Daoy (cell line): Measurements from ENCODE around the gene NOL12. TPM values are rescaled to one million over a fixed set of nuclear protein-coding genes. Genes with fewer than 3 reads are reported as not detected.

Experiments used
- DNase-seq: peaks from one replicate; pipeline ENCODE4 v3.0.0-alpha.2; 2015; ENCODE audit warnings: low read depth
- total RNA-seq: library from RNA; depleted of rRNA; stranded (reverse); fragments of >200 nt; shearing (Covaris generic); gene quantifications from 2 replicates; pipeline ENCODE4 v1.2.3, GENCODE V29; 2014

NOL12 gene
- total RNA-seq, 1 experiment from 2014 or later: 71.4 TPM

DNA sequence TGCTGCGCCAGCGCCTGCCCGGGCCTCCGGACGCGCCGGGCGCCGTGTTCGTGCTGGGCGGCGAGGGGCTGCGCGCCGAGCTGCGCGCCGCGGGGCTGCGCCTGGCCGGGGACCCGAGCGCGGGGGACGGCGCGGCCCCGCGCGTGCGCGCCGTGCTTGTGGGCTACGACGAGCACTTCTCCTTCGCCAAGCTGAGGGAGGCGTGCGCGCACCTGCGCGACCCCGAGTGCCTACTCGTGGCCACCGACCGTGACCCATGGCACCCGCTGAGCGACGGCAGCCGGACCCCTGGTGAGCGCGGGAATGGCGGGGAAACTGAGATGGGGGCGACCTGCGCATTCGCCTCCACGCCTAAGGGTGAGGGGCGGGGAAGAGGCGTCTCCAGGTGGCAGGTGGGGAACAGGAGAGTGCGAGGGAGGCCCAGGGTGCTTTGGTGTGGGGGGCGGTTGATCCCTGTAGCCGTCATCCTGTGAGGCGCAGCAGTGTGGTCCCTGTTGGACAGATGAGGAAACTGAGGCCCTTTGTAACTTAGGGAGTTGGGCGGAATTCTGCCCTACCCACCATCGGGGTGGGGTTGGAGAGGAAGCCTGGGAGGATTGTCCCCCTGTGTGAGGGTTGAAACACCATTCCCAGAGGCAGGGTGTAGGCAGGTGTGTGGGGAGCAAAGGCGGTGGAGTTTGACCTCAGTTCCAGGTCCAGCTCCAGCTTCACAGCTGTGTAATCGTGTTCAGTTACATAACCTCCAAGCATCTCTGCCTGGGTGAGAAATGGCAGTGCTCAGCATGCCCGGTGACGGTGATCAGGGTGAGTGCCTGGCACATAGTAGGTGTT, 26.9 kb upstream of the NOL12 start:
- DNase-seq: no peak

DNA sequence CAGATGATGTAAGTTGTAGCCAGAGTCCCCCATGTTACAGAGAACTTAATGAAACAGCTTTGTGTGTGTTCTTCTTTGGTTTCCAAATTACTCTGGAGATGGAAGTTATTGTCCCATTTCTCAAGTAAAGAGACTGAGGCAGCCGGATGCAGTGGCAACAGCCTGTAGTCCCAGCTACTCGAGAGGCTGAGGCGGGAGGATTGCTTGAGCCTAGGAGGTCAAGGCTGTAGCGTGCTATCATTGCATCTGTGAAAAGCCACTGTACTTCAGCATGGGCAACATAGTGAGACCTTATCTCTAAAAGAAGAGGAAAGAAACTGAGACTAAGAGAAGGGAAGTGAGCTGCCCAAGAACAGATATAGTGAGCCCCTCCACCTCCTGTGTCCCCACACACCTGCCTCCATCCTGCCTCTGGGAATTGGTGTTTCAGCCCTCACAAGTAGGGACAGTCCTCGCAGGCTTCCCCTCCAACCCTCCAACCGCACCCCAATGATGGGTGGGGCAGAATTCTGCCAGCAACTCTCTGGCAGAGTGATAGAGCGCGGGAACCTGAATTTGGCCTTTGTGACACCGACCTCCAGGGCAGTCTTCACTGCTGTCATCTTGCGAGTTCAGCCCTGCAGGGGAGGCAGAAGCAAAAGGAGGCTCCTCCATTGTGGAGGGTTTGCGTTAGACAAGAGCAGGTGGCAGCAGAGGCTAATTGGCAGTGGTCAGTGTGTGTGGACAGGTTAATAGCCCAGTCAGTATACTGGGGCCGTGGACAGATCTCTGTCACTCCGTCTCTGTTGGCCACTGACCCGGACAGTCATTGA, 26.0 kb upstream of the NOL12 start:
- DNase-seq: no peak

DNA sequence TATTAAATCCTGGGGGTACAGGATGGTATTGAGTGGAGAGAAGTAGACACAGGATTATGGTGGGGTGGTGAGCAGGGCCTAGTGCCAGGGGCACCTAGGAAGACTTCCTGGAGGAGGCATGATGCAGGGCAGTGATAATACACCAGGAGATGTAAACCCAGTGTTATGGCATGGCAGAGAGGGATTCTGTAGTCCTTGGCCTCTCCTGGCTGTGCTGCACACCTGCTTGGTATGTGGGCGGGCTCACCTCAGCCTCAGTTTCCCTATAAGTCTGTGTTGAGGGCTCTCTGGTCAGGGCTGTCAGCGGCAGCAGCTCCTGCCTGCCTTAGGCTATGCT, 25.5 kb upstream of the NOL12 start:
- DNase-seq: no peak

DNA sequence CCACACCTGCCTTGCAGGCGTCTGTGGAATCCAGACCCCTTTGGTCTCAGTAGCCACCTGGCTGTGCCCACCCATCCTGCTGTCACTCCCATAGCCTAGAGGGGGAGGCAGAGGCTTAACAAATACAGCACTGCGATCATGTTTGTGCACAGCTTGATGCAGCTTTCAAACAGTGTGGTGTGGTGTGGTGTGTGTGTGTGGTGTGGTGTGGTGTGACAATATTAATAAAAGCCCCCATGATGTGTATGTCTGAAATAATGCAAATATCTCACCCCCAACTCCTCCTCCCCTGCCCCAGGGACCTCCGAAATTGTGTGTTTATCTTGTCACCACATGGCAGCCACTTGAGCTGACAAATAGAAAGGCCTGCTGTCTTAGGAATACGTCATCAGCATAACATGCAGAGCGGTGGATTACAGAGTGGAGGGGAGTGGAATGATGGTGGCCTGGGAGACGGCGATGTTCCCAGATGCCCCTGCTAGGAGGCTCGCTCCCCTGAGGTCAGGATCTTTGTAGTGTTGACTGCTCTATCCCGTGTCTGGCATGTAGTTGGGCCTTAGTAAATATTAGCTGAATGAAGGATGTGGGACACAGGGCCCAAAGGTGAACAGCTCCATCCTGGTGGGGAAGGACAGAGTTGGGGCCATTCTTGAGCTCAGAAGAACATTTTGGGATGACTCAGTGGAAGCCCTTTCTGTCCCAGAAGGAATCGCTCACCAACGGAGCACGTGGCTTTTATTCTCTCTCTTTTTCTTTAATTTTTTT, 24.8 kb upstream of the NOL12 start:
- peak; percentile 49 for DNase-seq

DNA sequence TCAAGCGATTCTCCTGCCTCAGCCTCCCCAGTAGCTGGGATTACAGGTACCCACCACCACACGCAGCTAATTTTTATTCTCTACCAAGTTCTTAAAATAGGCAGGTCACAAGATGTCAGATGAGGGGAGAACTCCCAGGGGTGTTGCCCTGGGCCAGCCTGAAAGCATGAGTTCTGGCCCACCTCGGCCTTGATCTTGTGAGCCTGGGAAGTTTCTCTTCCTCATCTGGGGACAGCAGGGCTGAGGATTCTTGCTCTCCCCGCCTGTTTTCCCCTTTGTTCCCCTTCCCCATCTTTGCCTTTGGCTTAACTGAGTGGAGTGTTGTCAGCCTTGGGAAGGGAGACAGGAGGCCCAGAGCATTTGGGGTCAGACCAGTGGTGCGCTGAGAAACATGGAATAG, 24.1 kb upstream of the NOL12 start:
- no peak for DNase-seq

DNA sequence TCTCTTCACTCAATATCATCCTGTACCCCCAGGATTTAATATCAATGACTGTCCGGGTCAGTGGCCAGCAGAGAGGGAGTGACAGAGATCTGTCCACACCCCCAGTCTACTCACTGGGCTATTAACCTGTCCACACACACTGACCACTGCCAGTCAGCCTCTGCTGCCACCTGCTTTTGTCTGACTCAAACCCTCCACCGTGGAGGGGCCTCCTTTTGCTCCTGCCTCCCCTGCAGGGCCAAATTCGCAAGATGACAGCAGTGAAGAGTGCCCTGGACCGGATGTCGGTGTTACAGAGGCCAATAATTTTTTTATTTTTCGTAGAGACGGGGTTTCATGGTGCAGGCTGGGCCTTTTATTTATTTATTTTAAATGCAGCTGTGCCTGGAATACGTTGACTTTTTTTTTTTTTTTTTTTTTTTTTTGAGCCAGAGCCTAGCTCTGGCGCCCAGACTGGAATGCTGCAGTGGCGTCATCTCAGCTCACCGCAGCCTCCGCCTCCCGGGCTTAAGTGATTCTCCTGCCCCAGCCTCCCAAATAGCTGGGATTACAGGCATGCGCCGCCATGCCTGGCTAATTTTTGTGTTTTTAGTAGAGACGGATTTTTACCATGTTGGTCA, 22.5 kb upstream of the NOL12 start:
- no peak for DNase-seq

DNA sequence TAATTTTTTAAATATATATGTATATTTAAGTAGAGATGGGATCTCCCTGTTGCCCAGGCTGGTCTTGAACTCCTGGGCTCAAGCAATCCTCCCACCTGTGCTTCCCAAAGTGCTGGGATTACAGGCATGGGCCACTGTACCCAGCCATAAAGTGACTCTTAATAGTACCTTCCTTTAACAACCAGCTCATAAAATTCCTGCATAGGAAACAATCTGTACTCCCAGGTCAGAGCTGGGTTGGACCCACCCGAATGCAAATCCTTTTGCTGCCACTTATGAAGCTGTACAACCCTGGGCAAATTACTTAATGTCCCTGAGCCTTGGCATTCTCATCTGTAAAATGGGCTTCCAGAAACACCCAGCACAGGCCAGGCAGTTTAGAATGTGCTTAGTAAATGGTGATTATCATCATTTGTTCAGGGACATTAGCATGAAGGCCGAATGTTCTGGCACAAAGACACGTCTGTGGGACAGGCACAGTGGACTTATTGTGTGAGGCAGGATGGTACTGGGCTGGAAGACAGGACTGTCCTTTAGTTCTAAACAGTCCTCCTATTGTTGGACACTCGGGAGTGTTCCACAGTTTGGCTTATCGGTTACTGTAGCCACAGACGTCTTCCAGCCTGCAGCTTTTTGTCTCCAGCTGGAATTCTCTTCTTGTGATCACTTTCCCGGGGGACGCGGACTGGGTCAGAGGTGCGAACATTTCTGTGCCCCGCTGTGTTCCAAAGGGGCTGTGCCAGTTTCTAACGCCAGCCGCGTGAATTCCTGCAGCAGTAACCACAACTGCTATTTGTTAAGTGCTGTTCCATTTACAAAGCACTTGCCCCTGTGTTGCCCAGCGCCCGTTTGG, 21.7 kb upstream of the NOL12 start:
- DNase-seq: no peak

DNA sequence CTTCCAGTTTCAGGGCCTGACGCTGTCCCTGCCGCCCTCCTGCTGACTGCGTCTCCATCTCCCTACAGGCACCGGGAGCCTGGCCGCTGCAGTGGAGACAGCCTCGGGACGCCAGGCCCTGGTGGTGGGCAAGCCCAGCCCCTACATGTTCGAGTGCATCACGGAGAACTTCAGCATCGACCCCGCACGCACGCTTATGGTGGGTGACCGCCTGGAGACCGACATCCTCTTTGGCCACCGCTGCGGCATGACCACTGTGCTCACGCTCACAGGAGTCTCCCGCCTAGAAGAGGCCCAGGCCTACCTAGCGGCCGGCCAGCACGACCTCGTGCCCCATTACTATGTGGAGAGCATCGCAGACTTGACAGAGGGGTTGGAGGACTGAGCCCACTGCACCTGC, 20.7 kb upstream of the NOL12 start:
- DNase-seq: no peak

DNA sequence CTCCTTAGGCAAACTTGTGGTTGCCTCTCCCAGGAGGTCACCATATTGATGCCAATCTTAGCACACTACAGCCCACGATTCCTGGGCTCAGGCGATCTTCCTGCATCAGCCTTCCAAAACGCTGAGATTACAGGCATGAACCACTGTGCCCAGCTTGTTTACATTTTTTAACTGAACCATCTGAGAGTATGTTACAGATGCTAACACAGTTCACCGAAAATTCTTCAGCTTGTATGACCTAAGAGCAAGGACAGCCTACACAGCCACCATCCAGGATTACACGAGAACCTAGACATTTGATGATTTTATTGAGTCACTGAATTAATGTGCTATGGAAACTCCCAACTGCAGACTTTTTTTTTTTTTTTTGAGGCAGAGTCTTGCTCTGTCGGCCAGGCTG, 16.6 kb upstream of the NOL12 start:
- DNase-seq: peak; percentile 29

DNA sequence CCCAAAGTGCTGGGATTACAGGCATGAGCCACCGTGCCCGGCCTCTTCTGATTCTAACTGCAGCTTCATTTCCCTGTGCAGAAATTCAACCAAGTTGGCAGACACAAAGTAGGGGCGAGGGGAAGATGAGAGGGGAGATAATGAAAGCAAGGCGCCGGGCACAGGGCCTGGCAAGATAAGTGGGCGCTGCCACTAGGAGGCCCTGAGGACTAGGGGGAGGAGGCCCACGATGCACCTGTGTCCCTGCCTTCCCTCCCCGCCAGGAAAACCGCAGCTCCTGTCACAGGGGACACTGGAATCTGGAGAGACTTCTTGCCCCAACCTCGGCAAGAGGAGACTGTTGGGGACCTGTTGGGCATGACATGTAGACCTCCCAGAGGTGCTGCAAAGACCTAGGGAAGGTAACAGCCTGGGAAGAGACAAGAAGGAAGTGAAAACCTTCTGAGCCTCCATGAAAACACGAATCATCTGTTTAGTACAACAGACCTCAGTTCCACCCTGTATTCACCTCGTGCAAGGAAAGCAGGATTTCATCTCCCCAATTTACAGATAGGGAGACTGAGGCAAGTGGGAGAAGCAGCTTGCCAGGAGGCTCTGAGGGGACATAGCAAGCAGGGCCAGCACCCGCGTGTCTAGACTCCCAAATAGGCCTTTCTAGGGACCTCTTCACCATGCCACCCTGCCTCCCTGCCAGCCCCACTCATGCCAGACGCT, 13.8 kb upstream of the NOL12 start:
- no peak for DNase-seq

DNA sequence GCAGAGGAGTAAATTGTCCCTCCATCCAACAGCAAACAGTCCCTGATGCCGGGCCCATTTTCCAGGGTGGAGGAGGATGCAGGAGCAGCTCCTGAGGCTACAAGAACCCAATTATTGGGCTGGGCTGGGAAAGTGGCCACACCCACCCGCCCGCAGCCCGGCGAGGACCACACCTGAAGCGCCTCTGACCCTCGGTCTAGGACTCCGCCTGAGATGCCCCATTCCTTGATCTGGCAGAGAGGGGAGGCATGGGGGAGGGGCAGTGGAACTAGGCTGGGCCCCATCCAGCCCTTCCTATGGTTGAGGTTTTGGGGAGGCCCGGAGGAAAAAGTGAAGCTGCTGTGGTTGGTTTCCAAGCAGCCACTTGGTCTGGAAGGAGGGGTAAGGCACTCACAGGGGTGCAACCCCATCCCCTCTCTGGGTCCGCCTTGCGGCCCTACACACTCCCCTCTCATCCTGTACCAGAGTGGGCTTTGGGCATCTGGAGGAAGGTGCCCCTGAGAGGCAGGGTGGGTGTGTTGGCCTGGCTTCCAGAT, 13.2 kb upstream of the NOL12 start:
- no peak for DNase-seq

DNA sequence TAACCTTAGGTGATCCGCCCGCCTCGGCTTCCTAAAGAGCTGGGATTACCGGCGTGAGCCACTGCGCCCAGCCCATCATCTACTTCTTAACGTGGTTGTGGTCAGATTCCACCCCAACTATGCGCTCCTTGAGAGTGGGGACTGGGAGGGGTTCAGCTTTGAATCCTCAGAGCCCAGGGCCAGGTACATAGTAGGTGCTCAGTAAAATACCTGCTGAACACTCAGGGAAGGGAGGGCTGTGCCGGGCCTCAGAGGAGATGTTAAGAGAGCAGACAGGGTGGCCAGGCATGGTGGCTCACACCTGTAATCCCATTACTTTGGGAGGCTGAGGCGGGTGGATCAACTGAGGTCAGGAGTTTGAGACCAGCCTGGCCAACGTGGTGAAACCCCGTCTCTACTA, 11.9 kb upstream of the NOL12 start:
- no peak for DNase-seq

DNA sequence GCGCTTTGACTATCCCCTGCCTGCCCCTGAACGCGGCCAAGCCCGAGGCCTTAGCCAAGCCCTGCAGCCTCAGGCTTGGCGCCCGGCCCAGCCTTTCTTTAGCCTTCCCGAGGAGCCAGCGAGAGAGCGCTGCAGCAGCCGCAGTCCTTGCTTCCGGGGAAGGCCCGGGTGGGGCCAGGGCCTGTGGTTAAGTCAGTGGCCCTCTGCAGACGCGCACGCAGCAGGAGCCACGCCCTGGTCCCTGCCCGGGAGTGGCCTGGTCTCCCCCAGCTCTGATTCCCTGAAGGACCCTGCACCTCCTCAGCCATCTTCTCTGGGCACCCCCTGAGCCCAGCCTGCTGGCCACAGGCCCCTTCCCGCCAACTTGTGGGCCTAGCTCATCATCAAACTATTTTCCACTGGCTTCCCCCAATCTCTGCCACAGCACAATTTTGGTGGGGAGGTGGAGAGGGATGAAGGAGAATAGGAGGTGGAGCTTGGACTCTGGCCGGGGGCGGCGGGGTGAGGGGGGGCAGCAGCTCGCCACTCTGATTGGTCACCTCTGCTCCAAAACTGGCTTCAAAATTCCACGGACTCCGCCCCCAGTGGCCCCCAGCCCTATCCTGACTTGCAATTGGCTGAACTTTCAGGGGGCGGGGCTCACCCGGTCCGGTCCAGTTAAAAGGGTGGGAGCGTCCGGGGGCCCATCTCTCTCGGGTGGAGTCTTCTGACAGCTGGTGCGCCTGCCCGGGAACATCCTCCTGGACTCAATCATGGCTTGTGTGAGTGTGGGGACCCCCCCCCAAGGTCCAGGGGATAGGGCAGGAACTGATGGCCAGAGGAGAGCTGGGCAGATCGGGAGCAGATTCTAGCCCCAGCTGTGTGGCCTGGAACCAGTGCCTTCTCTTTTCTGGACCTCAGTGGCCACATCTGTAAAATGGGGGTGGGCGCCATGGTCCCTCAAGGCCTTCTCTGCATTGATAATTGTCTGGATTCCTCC, 10.9 kb upstream of the NOL12 start, which contains the start of gene LGALS1:
TSS of gene LGALS1 (plus strand) at position 686 of the 979 bp plus-strand sequence. CDS start at position 753, 67 bp downstream.
- peak; percentile 97 for DNase-seq

DNA sequence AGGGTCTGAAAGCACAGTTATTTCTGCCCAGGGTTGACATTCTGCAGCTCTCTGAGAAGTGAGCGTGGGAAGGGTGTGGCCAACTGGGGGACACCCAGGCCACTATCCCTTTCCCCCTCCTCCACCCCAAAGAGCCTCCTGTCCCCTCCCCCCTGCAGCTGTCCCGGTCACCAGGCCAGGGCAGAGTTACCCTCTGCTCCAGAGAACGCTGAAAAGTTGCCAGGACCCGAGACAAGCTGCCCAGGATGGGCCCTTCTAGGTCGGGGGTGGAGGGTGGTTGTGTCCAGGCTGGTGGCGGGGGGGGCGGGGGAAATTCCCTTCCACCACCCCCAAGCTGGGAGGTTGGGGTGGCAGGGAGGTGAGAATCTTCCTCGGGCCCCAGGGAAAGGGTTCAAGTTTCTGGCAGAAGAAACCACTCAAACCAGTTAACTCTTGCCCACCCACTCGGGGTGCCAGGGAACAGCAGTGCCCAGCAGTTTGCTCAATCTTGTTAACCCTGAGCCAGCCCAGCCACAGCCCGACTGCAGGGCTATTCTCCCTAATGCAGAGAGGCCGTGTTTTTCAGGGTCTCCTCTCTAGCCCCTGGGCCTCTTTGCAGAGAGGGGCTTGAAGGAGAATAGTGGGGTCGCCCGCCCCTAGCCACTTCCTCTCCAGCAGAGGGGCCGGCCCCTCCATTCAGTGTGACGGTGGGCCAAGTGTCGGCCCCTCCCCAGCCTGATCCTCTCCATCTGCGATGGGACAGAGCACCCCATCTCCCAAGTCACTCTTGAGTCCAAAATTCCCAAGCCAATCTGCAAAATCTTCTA, 10.0 kb upstream of the NOL12 start:
- peak; percentile 43 for DNase-seq

DNA sequence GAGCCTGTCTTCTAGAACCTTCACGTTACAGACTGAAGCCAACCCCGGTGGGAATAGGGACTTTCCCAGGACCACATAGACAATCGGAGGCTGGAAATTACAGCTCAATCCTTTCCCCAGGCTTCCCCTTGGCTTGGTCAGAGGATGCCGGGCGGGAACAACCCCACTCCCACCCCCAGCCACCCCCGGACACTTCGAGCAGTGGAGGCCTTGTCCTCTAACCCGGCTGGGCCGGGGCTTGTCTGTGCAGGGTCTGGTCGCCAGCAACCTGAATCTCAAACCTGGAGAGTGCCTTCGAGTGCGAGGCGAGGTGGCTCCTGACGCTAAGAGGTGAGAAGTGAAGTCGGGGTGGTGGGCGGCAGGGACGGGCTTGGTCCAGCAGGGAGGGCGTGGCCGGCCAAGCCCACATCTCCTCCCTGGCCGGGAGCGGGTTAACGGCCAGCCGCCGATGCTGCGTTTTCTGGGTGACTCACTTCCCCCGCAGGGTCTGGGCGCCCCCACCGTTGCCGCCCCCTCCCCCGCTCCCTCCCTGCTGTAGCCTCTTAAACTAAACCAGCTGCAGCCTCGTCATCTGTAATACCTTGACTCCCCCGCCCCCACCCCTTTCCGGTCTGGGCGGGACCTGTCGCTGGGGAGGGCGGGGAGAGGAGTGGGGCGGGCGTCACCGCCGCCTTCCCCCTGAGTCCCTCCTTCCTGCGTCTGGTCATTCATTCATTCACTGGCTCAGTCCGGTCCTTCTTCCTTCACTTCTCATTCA, 9.2 kb upstream of the NOL12 start:
- peak; percentile 96 for DNase-seq

DNA sequence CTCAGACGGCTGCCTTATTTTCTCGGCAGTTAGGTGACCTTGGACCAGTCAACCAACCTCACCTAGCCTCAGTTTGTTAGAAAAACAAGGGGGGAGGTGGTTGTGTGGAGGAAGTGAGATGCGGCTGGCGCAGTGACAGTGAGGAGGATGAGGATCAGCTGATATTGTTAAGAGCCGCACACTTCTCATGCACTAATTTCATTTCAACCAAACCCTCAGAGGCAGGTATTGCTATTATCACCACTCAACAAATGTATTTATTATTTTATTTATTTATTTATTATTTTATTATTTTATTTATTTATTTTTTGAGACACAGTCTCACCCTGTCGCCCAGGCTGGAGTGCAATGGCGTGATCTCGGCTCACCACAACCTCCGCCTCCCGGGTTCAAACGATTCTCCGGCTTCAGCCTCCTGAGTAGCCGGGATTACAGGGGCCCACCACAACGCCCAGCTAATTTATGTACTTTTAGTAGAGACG, 8.6 kb upstream of the NOL12 start:
- DNase-seq: no peak

DNA sequence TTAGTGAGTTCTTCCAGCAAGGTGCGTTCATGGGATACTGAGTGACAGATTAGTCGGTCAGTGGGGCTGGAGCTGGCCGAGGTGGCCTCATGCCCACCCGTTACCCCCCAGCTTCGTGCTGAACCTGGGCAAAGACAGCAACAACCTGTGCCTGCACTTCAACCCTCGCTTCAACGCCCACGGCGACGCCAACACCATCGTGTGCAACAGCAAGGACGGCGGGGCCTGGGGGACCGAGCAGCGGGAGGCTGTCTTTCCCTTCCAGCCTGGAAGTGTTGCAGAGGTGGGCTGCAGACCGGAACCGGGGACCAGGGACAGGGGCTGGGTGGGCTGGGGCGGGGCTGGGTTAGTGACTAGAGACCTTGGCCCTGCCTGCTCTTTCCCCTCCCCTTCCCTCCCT, 7.8 kb upstream of the NOL12 start:
- no peak for DNase-seq
